ENCODE measurements around the gene GAL3ST2.

DNA sequence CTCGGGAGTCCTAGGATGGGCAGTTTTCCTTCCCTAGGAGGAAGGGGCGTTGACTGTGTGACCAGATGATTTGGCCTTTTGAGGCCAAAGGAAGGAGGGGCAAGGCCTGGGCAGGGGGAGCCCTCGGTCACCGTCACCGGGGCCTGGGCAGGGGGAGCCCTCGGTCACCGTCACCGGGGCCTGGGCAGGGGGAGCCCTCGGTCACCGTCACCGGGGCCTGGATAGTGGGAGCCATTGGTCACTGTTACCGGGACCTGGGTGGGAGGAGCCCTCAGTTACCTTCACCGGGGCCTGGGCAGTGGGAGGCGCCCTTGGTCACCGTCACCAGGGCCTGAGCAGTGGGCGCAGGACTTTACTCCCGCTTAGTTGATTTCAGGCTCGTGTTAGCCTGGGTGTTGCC is 24.8 kb upstream of the GAL3ST2 start:
- TF ChIP-seq, protein P1, sequence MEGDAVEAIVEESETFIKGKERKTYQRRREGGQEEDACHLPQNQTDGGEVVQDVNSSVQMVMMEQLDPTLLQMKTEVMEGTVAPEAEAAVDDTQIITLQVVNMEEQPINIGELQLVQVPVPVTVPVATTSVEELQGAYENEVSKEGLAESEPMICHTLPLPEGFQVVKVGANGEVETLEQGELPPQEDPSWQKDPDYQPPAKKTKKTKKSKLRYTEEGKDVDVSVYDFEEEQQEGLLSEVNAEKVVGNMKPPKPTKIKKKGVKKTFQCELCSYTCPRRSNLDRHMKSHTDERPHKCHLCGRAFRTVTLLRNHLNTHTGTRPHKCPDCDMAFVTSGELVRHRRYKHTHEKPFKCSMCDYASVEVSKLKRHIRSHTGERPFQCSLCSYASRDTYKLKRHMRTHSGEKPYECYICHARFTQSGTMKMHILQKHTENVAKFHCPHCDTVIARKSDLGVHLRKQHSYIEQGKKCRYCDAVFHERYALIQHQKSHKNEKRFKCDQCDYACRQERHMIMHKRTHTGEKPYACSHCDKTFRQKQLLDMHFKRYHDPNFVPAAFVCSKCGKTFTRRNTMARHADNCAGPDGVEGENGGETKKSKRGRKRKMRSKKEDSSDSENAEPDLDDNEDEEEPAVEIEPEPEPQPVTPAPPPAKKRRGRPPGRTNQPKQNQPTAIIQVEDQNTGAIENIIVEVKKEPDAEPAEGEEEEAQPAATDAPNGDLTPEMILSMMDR (IDR thresholded peaks at IDR 0.05): no peak
- no peak for TF ChIP-seq EP300 (IDR thresholded peaks at IDR 0.05)
